Gastroesophageal sphincter (tissue), 3 donors: Measurements from ENCODE around the gene DUS1L.

Experiments
- CTCF ChIP-seq, 4 experiments: fragments of 200-600 bp in 2 of 4; fragments of 450-650 bp in 2 of 4; sonication (generic) in 1 of 4; IDR thresholded peaks; one replicate each; pipeline ENCODE4 v1.5.1; 2017 to 2019; ENCODE audit warnings: antibody characterized with exemption in 4 of 4, mild to moderate bottlenecking in 2 of 4, moderate library complexity in 2 of 4
- POLR2A ChIP-seq, 2 donors: fragments of 450-650 bp; IDR thresholded peaks; one replicate each; pipeline ENCODE4 v1.6.1; 2017; ENCODE audit warnings: antibody characterized with exemption in 2 of 2, mild to moderate bottlenecking in 2 of 2, moderate library complexity in 1 of 2

DNA sequence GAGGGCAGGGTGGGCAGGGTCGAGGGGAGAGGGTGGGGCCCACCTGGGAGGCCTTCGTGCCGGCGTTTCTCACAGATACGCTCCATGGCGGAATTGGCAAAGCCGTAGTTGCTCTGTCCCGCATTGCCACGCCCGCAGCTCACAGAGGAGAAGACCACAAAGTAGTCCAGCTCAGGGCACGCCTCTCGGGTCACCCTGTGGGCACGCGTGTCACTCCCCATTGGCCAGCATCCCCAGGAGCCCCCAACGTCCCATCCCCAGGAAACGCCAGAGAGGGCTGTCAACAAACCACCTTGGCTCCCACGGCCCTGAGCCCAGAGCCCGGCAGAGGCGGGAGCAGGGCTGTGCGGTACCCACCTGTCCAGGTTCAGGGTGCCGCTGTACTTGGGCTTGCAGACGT, 16.4 kb upstream of the DUS1L start:
- TF ChIP-seq CTCF (IDR thresholded peaks at IDR 0.05) = no peak
- no peak for TF ChIP-seq POLR2A (IDR thresholded peaks at IDR 0.05)
